GM12864 (cell line): ENCODE results near the gene NHLRC4.

ENCODE experiments used
- DNase-seq: peaks from one replicate; pipeline ENCODE4 v3.0.0-alpha.2; 2011; ENCODE audit warnings: low read depth
- H3K4me3 ChIP-seq: 2 replicates; pipeline ENCODE4 v1.5.1; 2011; ENCODE audit warnings: mild to moderate bottlenecking, low read depth, low read length, control low read depth
- TF ChIP-seq, protein P1 (sequence below): IDR thresholded peaks from 2 replicates; pipeline ENCODE4 v1.5.1; 2011; ENCODE audit warnings: low read depth, mild to moderate bottlenecking, moderate library complexity, low read length, control low read depth, inconsistent platforms; ENCODE audit errors: missing control alignments

The NHLRC4 gene

DNA sequence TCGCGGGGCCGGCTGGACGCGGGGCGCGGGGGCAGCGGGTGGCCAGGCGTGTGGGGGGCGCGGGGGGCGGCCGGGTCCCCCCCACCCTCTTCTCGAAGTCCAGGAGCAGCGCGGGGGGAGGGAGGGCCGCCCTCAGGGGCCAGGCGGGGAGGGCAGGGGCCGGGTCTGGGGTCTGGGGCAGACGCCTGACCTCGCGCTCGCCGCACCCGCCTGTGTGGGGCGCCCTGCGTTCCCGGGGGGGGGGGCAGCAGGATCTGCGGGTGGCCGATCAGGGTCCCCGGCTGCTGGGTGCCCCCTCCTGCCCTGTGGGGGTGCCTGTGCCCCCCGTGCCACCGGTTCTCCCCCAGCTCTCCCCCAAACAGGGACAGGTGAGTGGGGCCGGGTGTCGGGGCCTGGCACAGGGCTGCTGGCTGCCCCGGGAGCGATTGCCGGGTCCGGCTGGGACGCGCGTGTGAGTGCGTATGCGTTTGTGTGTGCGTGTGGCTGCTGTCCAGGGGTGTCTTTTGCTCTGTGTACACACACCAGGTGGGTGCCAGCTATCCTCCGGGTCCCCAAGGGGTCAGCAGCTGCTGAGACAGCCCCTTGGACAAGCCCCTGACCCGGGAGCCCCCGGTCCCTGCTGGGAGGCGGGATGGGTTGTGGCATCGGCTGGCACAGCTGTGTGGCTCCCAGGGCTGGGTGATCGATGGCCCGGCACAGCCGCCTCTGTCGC lies 5.9 kb upstream of the NHLRC4 start:
- TF ChIP-seq, protein P1, sequence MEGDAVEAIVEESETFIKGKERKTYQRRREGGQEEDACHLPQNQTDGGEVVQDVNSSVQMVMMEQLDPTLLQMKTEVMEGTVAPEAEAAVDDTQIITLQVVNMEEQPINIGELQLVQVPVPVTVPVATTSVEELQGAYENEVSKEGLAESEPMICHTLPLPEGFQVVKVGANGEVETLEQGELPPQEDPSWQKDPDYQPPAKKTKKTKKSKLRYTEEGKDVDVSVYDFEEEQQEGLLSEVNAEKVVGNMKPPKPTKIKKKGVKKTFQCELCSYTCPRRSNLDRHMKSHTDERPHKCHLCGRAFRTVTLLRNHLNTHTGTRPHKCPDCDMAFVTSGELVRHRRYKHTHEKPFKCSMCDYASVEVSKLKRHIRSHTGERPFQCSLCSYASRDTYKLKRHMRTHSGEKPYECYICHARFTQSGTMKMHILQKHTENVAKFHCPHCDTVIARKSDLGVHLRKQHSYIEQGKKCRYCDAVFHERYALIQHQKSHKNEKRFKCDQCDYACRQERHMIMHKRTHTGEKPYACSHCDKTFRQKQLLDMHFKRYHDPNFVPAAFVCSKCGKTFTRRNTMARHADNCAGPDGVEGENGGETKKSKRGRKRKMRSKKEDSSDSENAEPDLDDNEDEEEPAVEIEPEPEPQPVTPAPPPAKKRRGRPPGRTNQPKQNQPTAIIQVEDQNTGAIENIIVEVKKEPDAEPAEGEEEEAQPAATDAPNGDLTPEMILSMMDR = no peak
- H3K4me3 ChIP-seq = no peak overlapping the region
- DNase-seq = no peak

DNA sequence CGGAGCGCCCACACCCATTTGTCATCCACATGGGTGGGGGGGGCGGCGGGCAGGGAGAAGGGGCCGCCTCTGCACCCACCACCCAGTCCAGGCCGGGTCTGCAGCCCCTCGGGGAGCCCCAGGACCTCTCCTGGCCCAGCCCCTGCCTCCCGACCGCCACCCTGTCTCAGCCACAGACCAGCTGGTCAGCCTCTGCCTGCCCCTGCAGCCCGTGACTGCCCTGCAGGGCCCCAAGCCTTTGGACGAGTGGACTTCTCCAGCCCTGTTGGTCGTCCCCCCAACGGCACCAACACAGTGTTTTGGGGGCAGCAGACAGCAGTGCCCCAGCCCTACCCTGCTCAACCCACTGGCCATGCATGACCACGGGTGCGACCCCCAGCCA lies 5.4 kb upstream of the NHLRC4 start:
- H3K4me3 ChIP-seq = no peak overlapping the region
- TF ChIP-seq, protein P1 = no peak
- no peak for DNase-seq

DNA sequence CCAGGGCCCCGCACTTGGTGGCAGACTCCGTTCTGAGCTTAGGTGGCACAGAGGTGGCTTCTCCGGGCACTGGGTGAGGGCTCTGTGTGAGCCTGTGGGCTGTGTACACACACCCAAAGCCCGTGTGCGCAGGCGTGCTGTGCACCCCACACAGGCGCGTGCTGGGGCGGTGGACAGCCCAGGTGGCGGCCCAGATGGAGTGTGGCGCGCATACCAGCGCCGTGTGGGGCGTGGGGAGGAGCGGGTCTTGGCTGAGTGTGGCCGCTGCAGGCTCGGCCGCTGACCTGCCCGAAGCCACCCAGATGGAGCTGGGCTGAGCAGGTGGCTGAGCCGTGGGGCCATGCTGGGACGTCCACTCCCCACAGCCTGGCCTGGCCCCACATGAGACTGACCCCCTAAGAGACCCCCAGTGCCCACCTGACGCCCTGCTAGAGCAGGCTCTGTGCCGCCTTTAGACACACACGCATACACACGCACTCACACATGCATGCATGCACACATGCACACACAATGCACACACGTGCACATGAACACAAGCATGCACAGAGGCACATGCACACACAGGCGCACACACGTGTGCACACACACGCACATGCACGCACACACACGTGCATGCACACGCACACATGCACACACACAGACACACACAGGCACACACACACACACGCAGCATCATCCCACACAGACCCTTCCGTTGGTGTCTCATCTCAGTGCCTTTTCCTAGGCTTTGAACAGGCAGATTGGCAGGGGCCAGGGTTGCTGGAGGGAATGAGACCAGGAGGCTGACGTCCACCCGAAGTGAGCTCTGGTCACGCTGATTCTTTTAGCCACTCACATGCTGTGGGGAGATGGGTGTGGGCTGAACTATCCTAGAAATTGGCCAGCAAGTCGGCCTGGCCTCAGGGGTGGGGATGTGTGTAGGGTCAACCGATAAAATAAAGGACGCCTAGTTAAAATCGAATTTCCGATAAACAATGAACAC lies 4.6 kb upstream of the NHLRC4 start:
- no peak overlapping the region for H3K4me3 ChIP-seq
- no peak for DNase-seq
- TF ChIP-seq, protein P1 = no peak

DNA sequence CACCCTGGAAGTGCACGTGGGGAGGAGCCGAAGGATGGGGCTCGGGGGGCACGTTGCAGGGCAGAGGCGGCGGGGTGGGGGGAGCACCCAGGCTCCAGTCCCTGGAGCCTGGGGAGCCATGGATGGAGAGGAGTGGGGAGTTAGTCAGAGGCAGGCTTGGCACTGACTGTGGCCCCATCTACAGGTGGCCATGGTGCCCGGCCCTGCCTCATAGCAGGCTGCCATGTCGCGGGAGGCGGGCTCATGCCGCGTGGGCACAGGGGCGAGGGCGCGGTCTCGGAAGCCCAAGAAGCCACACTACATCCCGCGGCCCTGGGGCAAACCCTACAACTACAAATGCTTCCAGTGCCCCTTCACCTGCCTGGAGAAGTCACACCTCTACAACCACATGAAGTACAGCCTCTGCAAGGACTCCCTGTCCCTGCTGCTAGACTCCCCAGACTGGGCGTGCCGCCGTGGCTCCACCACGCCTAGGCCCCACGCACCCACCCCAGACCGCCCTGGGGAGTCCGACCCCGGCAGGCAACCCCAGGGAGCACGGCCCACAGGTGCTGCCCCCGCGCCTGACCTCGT lies 3.6 kb upstream of the NHLRC4 start:
- TF ChIP-seq, protein P1 = no peak
- H3K4me3 ChIP-seq = no peak overlapping the region
- DNase-seq = no peak

DNA sequence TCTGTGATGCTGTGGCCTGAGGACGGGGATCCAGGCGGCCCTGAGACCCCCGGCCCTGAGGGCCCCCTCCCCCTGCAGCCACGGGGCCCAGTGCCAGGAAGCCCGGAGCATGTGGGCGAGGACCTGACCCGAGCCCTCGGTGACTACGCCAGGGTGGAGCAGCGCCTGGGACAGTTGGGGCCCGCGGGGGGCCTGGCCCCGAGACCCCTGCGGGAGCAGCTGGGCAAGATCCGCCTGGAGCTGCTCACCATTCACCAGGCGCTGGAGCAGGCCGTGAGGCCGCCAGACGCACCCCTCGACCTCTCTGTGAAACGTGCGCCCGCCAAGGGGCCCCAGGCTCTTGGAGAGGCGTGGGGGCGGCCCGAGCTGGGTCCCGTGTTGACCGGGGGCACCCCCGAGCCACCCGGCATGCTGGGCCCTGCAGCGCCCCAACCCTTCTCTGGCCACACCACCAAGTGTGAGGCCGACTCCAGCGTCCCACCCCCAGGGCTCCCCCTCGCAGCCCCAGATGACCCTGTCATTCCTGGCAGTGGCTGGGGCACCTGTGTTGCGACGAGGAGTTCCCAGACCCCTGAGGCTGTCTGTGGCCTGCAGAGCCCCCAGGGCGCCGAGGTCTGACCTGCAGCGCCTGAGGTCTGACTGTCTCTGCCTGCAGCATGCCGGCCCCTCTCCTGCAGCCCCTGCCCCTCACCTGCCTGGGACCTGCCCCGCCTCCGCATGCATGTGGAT lies 2.0 kb upstream of the NHLRC4 start:
- TF ChIP-seq, protein P1 = no peak
- no peak for DNase-seq
- no peak overlapping the region for H3K4me3 ChIP-seq

DNA sequence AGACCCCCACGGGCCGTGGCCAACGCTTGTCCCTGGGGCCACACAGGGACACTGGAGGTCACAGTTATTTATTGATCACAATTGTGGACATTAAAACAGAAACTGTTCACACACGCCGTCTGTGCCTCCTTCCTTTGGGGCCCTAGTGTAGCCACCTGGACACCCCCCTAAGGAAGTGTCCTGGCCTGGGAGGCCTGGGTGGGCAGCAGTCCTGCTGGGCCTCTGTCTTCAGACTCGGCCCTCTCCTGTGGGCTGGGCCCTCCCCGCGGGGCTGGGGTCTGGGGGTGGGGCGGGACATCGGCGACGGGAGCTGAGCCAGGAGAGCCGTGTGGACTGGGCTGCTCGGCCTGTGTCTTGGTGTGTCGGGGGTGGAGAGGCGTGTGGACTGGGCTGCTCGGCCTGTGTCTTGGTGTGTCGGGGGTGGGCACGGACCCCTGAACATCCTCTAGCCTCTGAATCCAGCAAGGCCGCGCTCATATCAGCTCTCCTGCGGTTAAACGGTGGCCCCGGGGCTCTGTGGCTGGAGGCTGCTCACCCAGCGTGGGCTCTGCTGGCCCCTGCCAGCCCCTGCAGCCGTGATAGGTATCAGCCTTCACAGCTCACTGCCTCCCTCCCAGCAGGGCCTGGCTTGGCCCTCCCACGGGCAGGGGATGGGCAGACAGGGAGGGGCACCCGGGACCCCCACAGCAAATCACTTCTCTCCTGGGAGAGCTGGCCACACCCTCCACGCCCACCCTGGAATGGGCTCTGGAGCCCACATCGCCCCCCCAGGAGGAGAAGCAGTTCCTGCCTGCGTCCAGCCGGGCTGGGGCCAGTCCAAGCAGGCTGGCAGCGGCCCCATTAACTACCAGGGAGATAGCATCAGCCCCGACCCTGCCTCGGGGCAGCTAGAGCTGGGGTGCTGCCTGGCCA lies 1.1 kb upstream of the NHLRC4 start:
- no peak overlapping the region for H3K4me3 ChIP-seq
- TF ChIP-seq, protein P1 = no peak
- DNase-seq = no peak
